Endothelial cell (in vitro differentiated cells): ENCODE results near the gene FSD1. TPM values are rescaled to one million over a fixed set of nuclear protein-coding genes. Genes with fewer than 3 reads are reported as not detected.
A peak's percentile ranks its signal among the peaks of the same experiment; 100 is the strongest.

ENCODE experiments used
- DNase-seq: peaks from one replicate; pipeline ENCODE4 v3.0.0; 2021; ENCODE audit warnings: low spot score
- H3K27ac Mint-ChIP-seq: one replicate; pipeline ENCODE4 v1.8.0; 2021; ENCODE audit warnings: mixed read lengths, inconsistent platforms; ENCODE audit not compliant: unreplicated experiment
- H3K27me3 Mint-ChIP-seq: one replicate; pipeline ENCODE4 v1.8.0; 2021; ENCODE audit warnings: mild to moderate bottlenecking, moderate library complexity, mixed read lengths, inconsistent platforms; ENCODE audit not compliant: unreplicated experiment
- H3K36me3 Mint-ChIP-seq: one replicate; pipeline ENCODE4 v1.8.0; 2021; ENCODE audit warnings: mild to moderate bottlenecking, low read depth, mixed read lengths, inconsistent platforms; ENCODE audit not compliant: unreplicated experiment
- H3K4me1 Mint-ChIP-seq: one replicate; pipeline ENCODE4 v1.8.0; 2021; ENCODE audit warnings: mild to moderate bottlenecking, mixed read lengths, inconsistent platforms; ENCODE audit not compliant: unreplicated experiment
- H3K4me3 Mint-ChIP-seq: one replicate; pipeline ENCODE4 v1.8.0; 2021; ENCODE audit warnings: mild to moderate bottlenecking, mixed read lengths, inconsistent platforms; ENCODE audit not compliant: unreplicated experiment
- H3K9me3 Mint-ChIP-seq: one replicate; pipeline ENCODE4 v1.8.0; 2021; ENCODE audit warnings: mixed read lengths, inconsistent platforms; ENCODE audit not compliant: unreplicated experiment
- total RNA-seq: library from RNA; stranded (reverse); fragmentation: NEBNext Ultra II Directional; extraction: Animal tissue kit (Norgen Biotek cat#: 25700); gene quantifications from one replicate; pipeline ENCODE4 v1.2.1, GENCODE V29; 2021; ENCODE audit not compliant: unreplicated experiment
- TF ChIP-seq, protein P1 (sequence below): fragments of 200-600 bp; sonication (generic); IDR thresholded peaks from one replicate; pipeline ENCODE4 v1.5.0; 2021; ENCODE audit warnings: antibody characterized with exemption; ENCODE audit not compliant: unreplicated experiment

The FSD1 gene
- total RNA-seq, 1 donor from 2014 or later, result 19.0 TPM

DNA sequence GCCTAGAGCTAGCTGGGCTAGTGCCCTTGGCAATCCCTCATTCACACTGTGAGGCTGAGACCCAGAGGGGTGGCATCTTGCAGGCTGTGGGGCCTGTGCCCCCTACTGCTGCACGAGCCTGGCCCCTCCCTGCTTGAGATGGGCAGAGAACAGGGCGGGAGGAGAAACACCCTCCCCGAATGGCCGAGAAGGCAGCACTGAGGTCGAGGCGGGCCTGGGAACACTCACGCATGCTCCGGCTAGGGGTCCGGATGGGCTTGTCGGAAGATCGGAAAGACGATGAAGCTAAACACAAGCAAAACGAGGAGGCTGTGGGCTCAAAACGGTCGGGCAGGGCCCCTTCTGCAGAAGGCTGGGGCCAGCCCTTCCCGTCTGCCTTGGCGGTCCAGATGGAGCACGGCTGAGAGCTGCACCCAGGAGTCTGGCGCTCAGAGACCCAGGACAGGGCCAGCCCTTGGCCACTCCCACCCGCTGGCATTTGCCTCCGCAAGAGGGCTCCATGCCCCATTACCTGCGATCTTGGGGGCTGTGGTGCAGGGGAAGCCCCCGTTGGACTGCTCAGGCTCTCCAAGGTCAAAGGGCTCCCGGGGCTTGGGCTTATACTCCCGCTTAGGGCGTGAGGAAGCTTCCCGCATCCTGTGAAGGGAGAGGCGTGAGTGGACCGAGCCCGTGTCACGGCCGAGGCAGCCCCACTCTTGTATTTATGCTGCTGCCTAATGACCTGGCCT is 57.9 kb downstream of the FSD1 start:
- peak overlapping the region; percentile 62 for H3K4me3 Mint-ChIP-seq
- H3K36me3 Mint-ChIP-seq, result peaks cover 7% of the 10 kb centered on the region
- H3K27ac Mint-ChIP-seq, result no peak overlapping the region
- no peak for DNase-seq
- TF ChIP-seq, protein P1, sequence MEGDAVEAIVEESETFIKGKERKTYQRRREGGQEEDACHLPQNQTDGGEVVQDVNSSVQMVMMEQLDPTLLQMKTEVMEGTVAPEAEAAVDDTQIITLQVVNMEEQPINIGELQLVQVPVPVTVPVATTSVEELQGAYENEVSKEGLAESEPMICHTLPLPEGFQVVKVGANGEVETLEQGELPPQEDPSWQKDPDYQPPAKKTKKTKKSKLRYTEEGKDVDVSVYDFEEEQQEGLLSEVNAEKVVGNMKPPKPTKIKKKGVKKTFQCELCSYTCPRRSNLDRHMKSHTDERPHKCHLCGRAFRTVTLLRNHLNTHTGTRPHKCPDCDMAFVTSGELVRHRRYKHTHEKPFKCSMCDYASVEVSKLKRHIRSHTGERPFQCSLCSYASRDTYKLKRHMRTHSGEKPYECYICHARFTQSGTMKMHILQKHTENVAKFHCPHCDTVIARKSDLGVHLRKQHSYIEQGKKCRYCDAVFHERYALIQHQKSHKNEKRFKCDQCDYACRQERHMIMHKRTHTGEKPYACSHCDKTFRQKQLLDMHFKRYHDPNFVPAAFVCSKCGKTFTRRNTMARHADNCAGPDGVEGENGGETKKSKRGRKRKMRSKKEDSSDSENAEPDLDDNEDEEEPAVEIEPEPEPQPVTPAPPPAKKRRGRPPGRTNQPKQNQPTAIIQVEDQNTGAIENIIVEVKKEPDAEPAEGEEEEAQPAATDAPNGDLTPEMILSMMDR, result no peak
- H3K4me1 Mint-ChIP-seq, result no peaks in the 10 kb centered on the region
- peaks cover 10% of the 10 kb centered on the region for H3K27me3 Mint-ChIP-seq
- no peaks in the 10 kb centered on the region for H3K9me3 Mint-ChIP-seq

DNA sequence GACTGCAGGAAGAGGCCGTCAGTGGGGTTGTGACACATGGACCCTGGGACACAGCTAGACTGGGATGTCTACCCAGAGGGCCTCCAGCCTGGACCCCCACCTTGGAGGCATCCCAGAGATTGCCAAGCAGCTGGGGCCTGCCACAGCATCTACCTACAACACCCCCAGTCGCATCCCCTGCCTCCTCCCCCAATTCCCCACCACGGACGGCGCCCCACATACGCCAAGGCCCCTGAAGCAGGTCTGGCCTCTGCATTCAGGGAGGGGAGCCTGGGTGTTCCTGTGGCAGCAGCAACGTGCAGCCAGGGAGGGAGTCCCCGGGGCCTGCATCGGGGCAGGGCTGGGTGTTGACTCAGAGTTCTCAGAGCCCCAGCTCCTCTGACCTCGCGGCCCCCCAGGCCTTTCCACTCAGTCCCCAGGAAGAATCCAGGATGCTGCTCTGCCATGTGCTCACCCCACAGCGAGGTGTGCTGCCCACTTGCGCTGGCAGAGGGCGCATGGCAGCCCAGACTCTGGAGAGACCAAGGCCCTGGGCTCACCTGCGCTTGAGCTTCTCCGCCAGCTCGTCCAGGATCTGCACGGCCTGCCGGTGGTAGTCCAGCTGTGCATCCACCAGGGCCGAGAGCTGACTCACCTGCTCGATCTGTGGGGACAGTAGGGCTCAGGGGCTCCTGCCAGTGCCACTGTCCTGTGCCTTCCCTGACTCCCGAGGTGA is 58.6 kb downstream of the FSD1 start:
- TF ChIP-seq, protein P1, result no peak
- no peak for DNase-seq
- Mint-ChIP-seq H3K36me3 (peaks cover 7% of the 10 kb centered on the region), H3K9me3 (no peaks in the 10 kb centered on the region), H3K4me1 (peaks cover 1% of the 10 kb centered on the region), H3K27ac (no peak overlapping the region), H3K4me3 (no peak overlapping the region), H3K27me3 (peaks cover 14% of the 10 kb centered on the region)

DNA sequence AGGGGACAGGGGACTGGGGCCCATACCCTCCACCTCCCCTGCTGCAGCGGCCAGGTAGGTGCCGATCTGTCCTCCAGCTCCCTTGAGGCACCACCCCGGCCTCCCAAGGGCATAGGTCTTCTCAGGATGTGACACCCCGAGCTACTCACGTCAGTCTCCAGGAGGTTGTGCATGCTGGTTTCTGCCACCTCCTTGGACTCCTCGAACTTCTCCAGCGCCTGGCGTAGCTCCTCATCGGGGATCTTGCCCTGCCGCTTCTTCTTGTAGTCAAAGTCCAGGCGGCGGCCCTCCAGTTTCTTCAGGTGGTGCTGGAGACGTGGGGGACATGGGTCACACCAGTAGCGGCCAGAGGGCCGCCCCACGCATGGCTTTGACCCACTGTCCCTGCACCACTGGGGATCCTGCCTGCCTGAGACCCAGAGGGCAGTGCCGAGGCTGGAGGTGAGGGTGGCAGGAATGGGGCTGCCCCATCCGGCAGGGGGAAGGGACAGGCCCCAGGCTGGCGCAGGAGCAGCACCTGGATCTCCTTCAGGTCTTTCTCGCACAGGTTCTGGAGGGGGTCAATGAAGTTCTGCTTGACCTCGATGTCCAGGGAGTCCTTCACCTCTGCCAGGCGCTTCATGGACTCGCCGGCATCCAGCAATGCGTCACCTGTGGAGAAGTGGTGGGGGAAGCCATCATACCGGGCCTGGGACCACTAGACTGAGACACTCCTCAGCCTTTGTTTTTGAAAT is 59.3 kb downstream of the FSD1 start:
- Mint-ChIP-seq H3K27me3 (peaks cover 15% of the 10 kb centered on the region), H3K4me3 (no peak overlapping the region), H3K9me3 (no peaks in the 10 kb centered on the region), H3K4me1 (peaks cover 9% of the 10 kb centered on the region), H3K27ac (no peak overlapping the region), H3K36me3 (peaks cover 7% of the 10 kb centered on the region)
- DNase-seq, result no peak
- TF ChIP-seq, protein P1, result no peak

DNA sequence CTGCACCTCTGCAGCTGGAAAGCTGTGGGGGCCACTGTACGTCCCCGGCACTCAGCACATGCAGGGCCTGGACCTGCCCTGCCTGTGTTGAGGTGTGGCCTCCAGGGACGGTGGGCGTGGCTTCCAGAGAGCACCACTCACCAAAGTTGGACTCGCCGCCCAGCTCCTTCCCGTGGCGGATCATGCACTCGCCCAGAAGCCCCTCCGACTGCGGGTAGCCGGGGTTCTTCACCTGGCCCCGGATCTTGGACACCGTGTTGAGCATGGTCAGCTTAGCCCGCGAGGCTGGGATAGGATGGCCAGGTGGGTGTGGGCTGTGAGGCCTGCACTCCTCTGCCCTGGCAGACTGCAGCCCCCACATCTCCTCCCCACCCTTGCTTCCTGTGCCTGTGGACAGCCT is 60.9 kb downstream of the FSD1 start:
- H3K4me3 Mint-ChIP-seq, result no peak overlapping the region
- H3K36me3 Mint-ChIP-seq, result peaks cover 5% of the 10 kb centered on the region
- peaks cover 17% of the 10 kb centered on the region for H3K4me1 Mint-ChIP-seq
- H3K27ac Mint-ChIP-seq, result no peak overlapping the region
- TF ChIP-seq, protein P1, result no peak
- H3K27me3 Mint-ChIP-seq, result peaks cover 14% of the 10 kb centered on the region
- no peak for DNase-seq
- no peaks in the 10 kb centered on the region for H3K9me3 Mint-ChIP-seq
